H1 (cell line): ENCODE results near the gene MPV17L. TPM values are rescaled to one million over a fixed set of nuclear protein-coding genes. Genes with fewer than 3 reads are reported as not detected.

ENCODE experiments used
- CHD7 ChIP-seq: fragments of 300-600 bp; sonication (generic); IDR thresholded peaks from 2 replicates; pipeline ENCODE4 v1.7.1; 2012; ENCODE audit warnings: low read length, moderate library complexity, mild to moderate bottlenecking, inconsistent platforms; ENCODE audit not compliant: insufficient replicate concordance
- RXRA ChIP-seq: IDR thresholded peaks from 2 replicates; pipeline ENCODE4 v1.6.1; 2011; ENCODE audit warnings: low read depth, mild to moderate bottlenecking, low read length, moderate library complexity; ENCODE audit not compliant: insufficient read depth
- SIRT6 ChIP-seq: IDR thresholded peaks from one replicate; pipeline ENCODE4 v1.7.1; 2012; ENCODE audit warnings: low read length, inconsistent platforms
- TAF7 ChIP-seq: optimal IDR thresholded peaks from 2 replicates; pipeline ENCODE3; 2011; ENCODE audit warnings: low read depth, mild to moderate bottlenecking, inconsistent platforms, low read length, moderate library complexity, borderline replicate concordance
- polyA plus RNA-seq, 7 experiments: library from polyadenylated mRNA; depleted of rRNA in 3 of 7; stranded (reverse) in 5 of 7; unstranded in 2 of 7; fragments of >200 nt in 5 of 7; fragments of 200-250 nt in 2 of 7; gene quantifications; 1 replicate in 5 of 7; 2 replicates in 1 of 7; 4 replicates in 1 of 7; pipeline versions ENCODE4 v1.2.1 to v1.2.3, GENCODE V29; 2011 to 2013; ENCODE audit warnings: missing spikeins in 2 of 7, mixed read lengths in 2 of 7
- total RNA-seq: library from RNA; stranded (reverse); fragmentation: NEBNext Ultra II Directional; extraction: Animal tissue kit (Norgen Biotek cat#: 25700); gene quantifications from 2 replicates; pipeline ENCODE4 v1.2.1, GENCODE V29; 2021

The MPV17L gene
- total and polyA plus RNA-seq, 2 of the 8 experiments (the other 6 are each of a cell fraction or from before 2014, with no cell fraction given), result 6.7 to 8.2 TPM

GRCh38 chr16:15444264-15444663 lies 48.7 kb downstream of the MPV17L start (continued):
- TF ChIP-seq TAF7 (no peak), CHD7 (no peak), SIRT6 (no peak), RXRA (no peak)
